Measurements from ENCODE around the gene CHST9.

- no peak for TF ChIP-seq POLR2AphosphoS5 (IDR thresholded peaks at IDR 0.05; ENCODE audit: insufficient read depth, low read depth, low read length)
- TF ChIP-seq POLR2A (IDR thresholded peaks at IDR 0.05; ENCODE audit: low read depth, low read length), result no peak
- TF ChIP-seq, protein P1, sequence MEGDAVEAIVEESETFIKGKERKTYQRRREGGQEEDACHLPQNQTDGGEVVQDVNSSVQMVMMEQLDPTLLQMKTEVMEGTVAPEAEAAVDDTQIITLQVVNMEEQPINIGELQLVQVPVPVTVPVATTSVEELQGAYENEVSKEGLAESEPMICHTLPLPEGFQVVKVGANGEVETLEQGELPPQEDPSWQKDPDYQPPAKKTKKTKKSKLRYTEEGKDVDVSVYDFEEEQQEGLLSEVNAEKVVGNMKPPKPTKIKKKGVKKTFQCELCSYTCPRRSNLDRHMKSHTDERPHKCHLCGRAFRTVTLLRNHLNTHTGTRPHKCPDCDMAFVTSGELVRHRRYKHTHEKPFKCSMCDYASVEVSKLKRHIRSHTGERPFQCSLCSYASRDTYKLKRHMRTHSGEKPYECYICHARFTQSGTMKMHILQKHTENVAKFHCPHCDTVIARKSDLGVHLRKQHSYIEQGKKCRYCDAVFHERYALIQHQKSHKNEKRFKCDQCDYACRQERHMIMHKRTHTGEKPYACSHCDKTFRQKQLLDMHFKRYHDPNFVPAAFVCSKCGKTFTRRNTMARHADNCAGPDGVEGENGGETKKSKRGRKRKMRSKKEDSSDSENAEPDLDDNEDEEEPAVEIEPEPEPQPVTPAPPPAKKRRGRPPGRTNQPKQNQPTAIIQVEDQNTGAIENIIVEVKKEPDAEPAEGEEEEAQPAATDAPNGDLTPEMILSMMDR (IDR thresholded peaks at IDR 0.05; ENCODE audit: extremely low read depth in 1 of 2, insufficient read depth in 1 of 2, low read depth in 1 of 2, low read length in 2 of 2), result no peak
- no peak for TF ChIP-seq EZH2 (IDR thresholded peaks at IDR 0.05; ENCODE audit: borderline replicate concordance, low read depth, low read length, severe bottlenecking)
Measured at GRCh38 chr18:27062802-27063201, 122.3 kb downstream of the CHST9 start.

Measured in endothelial cell of umbilical vein (primary cell).